Tibial nerve (tissue), 4 donors: ENCODE measurements around the gene CCDC186. TPM values are rescaled to one million over a fixed set of nuclear protein-coding genes. Genes with fewer than 3 reads are reported as not detected.

Source experiments
- DNase-seq, 2 donors: peaks; one replicate each; pipeline ENCODE4 v3.0.0-alpha.2; 2019; ENCODE audit warnings: low spot score in 2 of 2
- H3K27ac ChIP-seq, 4 donors: fragments of 200-600 bp; sonication (generic) in 3 of 4; one replicate each; pipeline ENCODE4 v1.5.1; 2017 to 2019; ENCODE audit warnings: mild to moderate bottlenecking in 1 of 4
- H3K27me3 ChIP-seq, 2 donors: fragments of 200-600 bp; sonication (generic) in 1 of 2; one replicate each; pipeline versions ENCODE4 v1.5.1 to v1.6.0; 2017 to 2019
- H3K36me3 ChIP-seq, 3 donors: fragments of 200-600 bp; sonication (generic); one replicate each; pipeline ENCODE4 v1.5.1; 2018 to 2019
- H3K4me1 ChIP-seq, 4 donors: fragments of 200-600 bp; sonication (generic) in 3 of 4; one replicate each; pipeline ENCODE4 v1.5.1; 2017 to 2019
- H3K4me3 ChIP-seq, 4 donors: fragments of 200-600 bp; sonication (generic) in 3 of 4; one replicate each; pipeline ENCODE4 v1.5.1; 2017 to 2019; ENCODE audit warnings: mild to moderate bottlenecking in 1 of 4, moderate library complexity in 1 of 4
- H3K9me3 ChIP-seq, 4 donors: fragments of 200-600 bp; sonication (generic) in 3 of 4; one replicate each; pipeline ENCODE4 v1.5.1; 2017 to 2019
- EP300 ChIP-seq, 2 donors: sonication (generic); formaldehyde crosslinking; IDR thresholded peaks; one replicate each; pipeline ENCODE4 v1.6.1; 2017; ENCODE audit warnings: antibody characterized with exemption in 2 of 2, mild to moderate bottlenecking in 1 of 2
- POLR2A ChIP-seq, 2 donors: fragments of 450-650 bp; IDR thresholded peaks; one replicate each; pipeline ENCODE4 v1.6.1; 2017; ENCODE audit warnings: antibody characterized with exemption in 2 of 2, mild to moderate bottlenecking in 2 of 2, moderate library complexity in 2 of 2
- WGBS, 2 donors: methylation state at CpG; one replicate each; pipeline ENCODE4 v1.1.5; 2018; 5-methylcytosine and 5-hydroxymethylcytosine counted together
- total RNA-seq, 4 donors: library from RNA; depleted of rRNA; stranded (reverse); fragments of >200 nt; gene quantifications; one replicate each; pipeline ENCODE4 v1.1.0, GENCODE V29; 2016
- TF ChIP-seq, protein P1 (sequence below), 5 experiments: fragments of 200-600 bp in 3 of 5; fragments of 450-650 bp in 2 of 5; sonication (generic) in 3 of 5; IDR thresholded peaks; one replicate each; pipeline ENCODE4 v1.5.1; 2016 to 2019; ENCODE audit warnings: antibody characterized with exemption in 5 of 5, mild to moderate bottlenecking in 3 of 5, moderate library complexity in 2 of 5

Gene CCDC186
- 10 to 100 TPM; 11.6 to 18.0 (median 14.4) TPM for total RNA-seq

- Histone ChIP-seq H3K4me1 (peaks cover 0 to 29% (median 8%) of the 10 kb centered on the region in 4 donors), H3K4me3 (peak within 1 kb of the TSS; percentile 81 to 93 (median 86)), H3K27ac (peak within 1 kb of the TSS; percentile 82 to 95 (median 88)), H3K9me3 (peaks cover 0 to 6% (median 0%) of the 10 kb centered on the region in 4 donors), H3K36me3 (peaks cover 0 to 9% (median 0%) of the 10 kb centered on the region in 3 donors), H3K27me3 (no peaks in the 10 kb centered on the region)
- WGBS, 2 donors = 0% methylated on average over 45 to 47 of the region's 49 CpGs
- peak in 1 of 2 donors; percentile 79 for TF ChIP-seq EP300 (IDR thresholded peaks at IDR 0.05)
- TF ChIP-seq, protein P1, sequence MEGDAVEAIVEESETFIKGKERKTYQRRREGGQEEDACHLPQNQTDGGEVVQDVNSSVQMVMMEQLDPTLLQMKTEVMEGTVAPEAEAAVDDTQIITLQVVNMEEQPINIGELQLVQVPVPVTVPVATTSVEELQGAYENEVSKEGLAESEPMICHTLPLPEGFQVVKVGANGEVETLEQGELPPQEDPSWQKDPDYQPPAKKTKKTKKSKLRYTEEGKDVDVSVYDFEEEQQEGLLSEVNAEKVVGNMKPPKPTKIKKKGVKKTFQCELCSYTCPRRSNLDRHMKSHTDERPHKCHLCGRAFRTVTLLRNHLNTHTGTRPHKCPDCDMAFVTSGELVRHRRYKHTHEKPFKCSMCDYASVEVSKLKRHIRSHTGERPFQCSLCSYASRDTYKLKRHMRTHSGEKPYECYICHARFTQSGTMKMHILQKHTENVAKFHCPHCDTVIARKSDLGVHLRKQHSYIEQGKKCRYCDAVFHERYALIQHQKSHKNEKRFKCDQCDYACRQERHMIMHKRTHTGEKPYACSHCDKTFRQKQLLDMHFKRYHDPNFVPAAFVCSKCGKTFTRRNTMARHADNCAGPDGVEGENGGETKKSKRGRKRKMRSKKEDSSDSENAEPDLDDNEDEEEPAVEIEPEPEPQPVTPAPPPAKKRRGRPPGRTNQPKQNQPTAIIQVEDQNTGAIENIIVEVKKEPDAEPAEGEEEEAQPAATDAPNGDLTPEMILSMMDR (IDR thresholded peaks at IDR 0.05) = no peak
- peak in 1 of 2 donors; percentile 58 for TF ChIP-seq POLR2A (IDR thresholded peaks at IDR 0.05)
- peak; percentile 84 to 89 for DNase-seq
These were observed at the start of gene CCDC186 for GRCh38 chr10:114173921-114174694. CCDC186 (minus strand) TSS chr10:114174203; CDS start chr10:114163268, 10,935 bp downstream.

- Histone ChIP-seq H3K4me3 (no peak overlapping the region), H3K9me3 (no peaks in the 10 kb centered on the region), H3K4me1 (no peaks in the 10 kb centered on the region), H3K27ac (no peak overlapping the region), H3K36me3 (no peaks in the 10 kb centered on the region), H3K27me3 (no peaks in the 10 kb centered on the region)
- no peak for DNase-seq
- TF ChIP-seq POLR2A (IDR thresholded peaks at IDR 0.05) (no peak), EP300 (IDR thresholded peaks at IDR 0.05) (no peak)
- TF ChIP-seq, protein P1 (IDR thresholded peaks at IDR 0.05) = no peak
- WGBS, 2 donors = 80 to 81% methylated on average over 4 of the region's 4 CpGs
These were observed 49.1 kb upstream of the CCDC186 start for GRCh38 chr10:114223066-114223465.

- H3K9me3 ChIP-seq = no peaks in the 10 kb centered on the region
- H3K36me3 ChIP-seq = no peaks in the 10 kb centered on the region
- WGBS, 2 donors = 81 to 84% methylated on average over 4 of the region's 4 CpGs
- DNase-seq = no peak
- no peak overlapping the region for H3K4me3 ChIP-seq
- H3K4me1 ChIP-seq = no peaks in the 10 kb centered on the region
- no peaks in the 10 kb centered on the region for H3K27me3 ChIP-seq
- no peak overlapping the region for H3K27ac ChIP-seq
- TF ChIP-seq POLR2A (IDR thresholded peaks at IDR 0.05) (no peak), EP300 (IDR thresholded peaks at IDR 0.05) (no peak)
- TF ChIP-seq, protein P1 (IDR thresholded peaks at IDR 0.05) = no peak
These were observed 47.2 kb upstream of the CCDC186 start for GRCh38 chr10:114221235-114221634.

DNA sequence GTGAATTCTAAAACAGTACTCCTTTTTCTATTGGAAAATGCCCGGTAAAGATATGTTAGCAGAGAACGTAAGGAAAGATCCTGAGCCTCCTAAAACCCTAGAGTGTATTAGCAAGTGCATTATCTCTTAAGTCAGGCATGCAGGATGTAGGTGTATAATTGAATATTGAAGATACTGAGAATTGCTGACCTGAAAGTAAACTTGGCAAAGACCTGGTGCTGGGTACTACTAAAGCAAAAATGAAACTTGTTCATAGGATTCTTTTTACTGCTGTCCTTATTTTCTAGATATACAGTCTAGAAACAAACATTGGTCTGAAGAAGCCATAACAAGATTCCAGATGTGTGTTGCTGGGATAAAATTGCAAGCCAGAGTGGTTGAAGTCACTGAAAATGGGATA is 46.3 kb upstream of the CCDC186 start:
- TF ChIP-seq, protein P1 (IDR thresholded peaks at IDR 0.05) = no peak
- TF ChIP-seq EP300 (IDR thresholded peaks at IDR 0.05) = no peak
- TF ChIP-seq POLR2A (IDR thresholded peaks at IDR 0.05) = no peak
- WGBS, 2 donors = 58 to 71% methylated on average over 2 of the region's 2 CpGs

GRCh38 chr10:114215033-114215432 is 41.0 kb upstream of the CCDC186 start:
- no peak for TF ChIP-seq EP300 (IDR thresholded peaks at IDR 0.05)
- 81 to 97% methylated on average over 1 of the region's 1 CpG for WGBS, 2 donors
- H3K27me3 ChIP-seq = no peaks in the 10 kb centered on the region
- no peak overlapping the region for H3K27ac ChIP-seq
- H3K4me1 ChIP-seq = no peaks in the 10 kb centered on the region
- H3K36me3 ChIP-seq = no peaks in the 10 kb centered on the region
- no peak overlapping the region for H3K4me3 ChIP-seq
- no peak for DNase-seq
- no peaks in the 10 kb centered on the region for H3K9me3 ChIP-seq

More for the DNA sequence above, 46.3 kb upstream of the CCDC186 start:
- no peak overlapping the region for H3K4me3 ChIP-seq
- no peaks in the 10 kb centered on the region for H3K27me3 ChIP-seq
- H3K4me1 ChIP-seq = no peaks in the 10 kb centered on the region
- no peaks in the 10 kb centered on the region for H3K9me3 ChIP-seq
- no peak for DNase-seq
- H3K36me3 ChIP-seq = no peaks in the 10 kb centered on the region
- no peak overlapping the region for H3K27ac ChIP-seq
